HG03045 (cell line): ENCODE measurements around the gene BRCC3.

Experiments
- ATAC-seq: cut with Tn5 transposase; IDR thresholded peaks from one replicate; pipeline ENCODE4 v1.9.1; 2021; ENCODE audit warnings: mild to moderate bottlenecking, moderate library complexity; ENCODE audit not compliant: unreplicated experiment

Gene BRCC3

GRCh38 chrX:155070975-155071693 lies at the start of gene BRCC3, which contains the start of the genes CMC4 and MTCP1:
Gene BRCC3, plus strand, starts transcription at chrX:155071508. Its CDS starts 20 bp downstream, at chrX:155071528.
Gene CMC4, minus strand, starts transcription at chrX:155071136. Its CDS starts 7,113 bp downstream, at chrX:155064023.
Gene MTCP1, minus strand, starts transcription at chrX:155071136. Its CDS starts 5,126 bp downstream, at chrX:155066010.
- peak; percentile 91 for ATAC-seq

- ATAC-seq = no peak
These were observed 48.7 kb upstream of the BRCC3 start, which contains the start of gene F8 for GRCh38 chrX:155022585-155022984. Gene F8, minus strand, starts transcription at chrX:155022723. Its CDS starts 171 bp downstream, at chrX:155022552.

- ATAC-seq = no peak
These were observed 47.1 kb upstream of the BRCC3 start for GRCh38 chrX:155023907-155024833.

GRCh38 chrX:155026420-155026726 lies 44.9 kb upstream of the BRCC3 start:
- no peak for ATAC-seq

- ATAC-seq = peak; percentile 92
These were observed 44.4 kb upstream of the BRCC3 start, which contains the start of gene FUNDC2 for GRCh38 chrX:155026727-155027508. Gene FUNDC2, plus strand, starts transcription at chrX:155026844. Its CDS starts 95 bp downstream, at chrX:155026939.

- no peak for ATAC-seq
These were observed 43.7 kb upstream of the BRCC3 start for GRCh38 chrX:155027509-155028066.

GRCh38 chrX:155028129-155028528 lies 43.2 kb upstream of the BRCC3 start:
- ATAC-seq = no peak

- ATAC-seq = no peak
These were observed 42.4 kb upstream of the BRCC3 start for GRCh38 chrX:155028877-155029291.

- no peak for ATAC-seq
These were observed 39.7 kb upstream of the BRCC3 start for GRCh38 chrX:155031657-155032056.

- ATAC-seq = no peak
These were observed 35.6 kb upstream of the BRCC3 start for GRCh38 chrX:155035688-155036087.

- ATAC-seq = no peak
These were observed 25.0 kb upstream of the BRCC3 start for GRCh38 chrX:155046129-155046810.

GRCh38 chrX:155046811-155047528 lies 24.3 kb upstream of the BRCC3 start:
- ATAC-seq = no peak

GRCh38 chrX:155048977-155049619 lies 22.2 kb upstream of the BRCC3 start:
- ATAC-seq = no peak

GRCh38 chrX:155052738-155053498 lies 18.4 kb upstream of the BRCC3 start:
- no peak for ATAC-seq

GRCh38 chrX:155053656-155054055 lies 17.7 kb upstream of the BRCC3 start:
- no peak for ATAC-seq

GRCh38 chrX:155054255-155054654 lies 17.1 kb upstream of the BRCC3 start:
- ATAC-seq = no peak

- ATAC-seq = no peak
These were observed 15.8 kb upstream of the BRCC3 start for GRCh38 chrX:155055494-155055893.

- ATAC-seq = no peak
These were observed 14.8 kb upstream of the BRCC3 start for GRCh38 chrX:155056471-155056870.
